GM23338 (cell line): ENCODE measurements around the gene MYRF. TPM values are rescaled to one million over a fixed set of nuclear protein-coding genes. Genes with fewer than 3 reads are reported as not detected.

ENCODE experiments used
- ATAC-seq: fragments of 200-7000 bp; cut with Tn5 transposase; 3 replicates; pipeline ENCODE4 v1.9.1; 2020
- DNase-seq: peaks from one replicate; pipeline ENCODE4 v3.0.0-alpha.2; 2015; ENCODE audit warnings: low spot score
- H2AFZ ChIP-seq: fragments of 200-600 bp; sonication (generic); 2 replicates; pipeline ENCODE4 v1.8.0; 2016; ENCODE audit warnings: antibody characterized with exemption, mild to moderate bottlenecking, moderate library complexity
- H3F3A ChIP-seq: fragments of 200-600 bp; sonication (generic); replicated peaks from 2 replicates; pipeline ENCODE4 v1.8.0; 2017; ENCODE audit warnings: antibody characterized with exemption, mixed run types, low read depth
- H3K27ac ChIP-seq: fragments of 200-600 bp; sonication (generic); 2 replicates; pipeline ENCODE4 v1.6.1; 2016; ENCODE audit warnings: low read depth
- H3K27me3 ChIP-seq: fragments of 200-600 bp; sonication (generic); 2 replicates; pipeline ENCODE4 v1.8.0; 2016; ENCODE audit warnings: mild to moderate bottlenecking, mixed run types, moderate library complexity; ENCODE audit not compliant: insufficient read depth
- H3K36me3 ChIP-seq: fragments of 200-600 bp; sonication (generic); 2 replicates; pipeline ENCODE4 v1.8.0; 2016; ENCODE audit warnings: mild to moderate bottlenecking; ENCODE audit not compliant: insufficient read depth
- H3K4me1 ChIP-seq: fragments of 200-600 bp; sonication (generic); 2 replicates; pipeline ENCODE4 v1.8.0; 2016; ENCODE audit warnings: mild to moderate bottlenecking, moderate library complexity; ENCODE audit not compliant: insufficient read depth
- H3K4me2 ChIP-seq: fragments of 200-600 bp; sonication (generic); 2 replicates; pipeline ENCODE4 v1.7.1; 2017; ENCODE audit warnings: mixed run types
- H3K4me3 ChIP-seq: fragments of 200-600 bp; sonication (generic); 2 replicates; pipeline ENCODE4 v1.6.1; 2016; ENCODE audit warnings: mixed run types
- H3K79me2 ChIP-seq: fragments of 200-600 bp; sonication (generic); replicated peaks from 2 replicates; pipeline ENCODE4 v1.8.0; 2017; ENCODE audit warnings: mild to moderate bottlenecking; ENCODE audit not compliant: insufficient read depth
- H3K9me2 ChIP-seq: fragments of 200-600 bp; sonication (generic); 2 replicates; pipeline ENCODE4 v1.8.0; 2017; ENCODE audit not compliant: insufficient read depth
- H4K20me1 ChIP-seq: fragments of 200-600 bp; sonication (generic); replicated peaks from 2 replicates; pipeline ENCODE4 v1.8.0; 2017; ENCODE audit warnings: mild to moderate bottlenecking; ENCODE audit not compliant: insufficient read depth
- H3K27ac Mint-ChIP-seq: 2 replicates; pipeline ENCODE4 v1.8.0; 2020; ENCODE audit warnings: inconsistent platforms, mild to moderate bottlenecking, moderate library complexity, mixed read lengths
- H3K27me3 Mint-ChIP-seq: 3 replicates; pipeline ENCODE4 v1.8.0; 2022; ENCODE audit warnings: low read depth, mild to moderate bottlenecking, moderate library complexity, mixed read lengths, inconsistent platforms; ENCODE audit not compliant: insufficient read depth, poor library complexity
- H3K36me3 Mint-ChIP-seq: 3 replicates; pipeline ENCODE4 v1.8.0; 2021; ENCODE audit warnings: low read depth, mild to moderate bottlenecking, inconsistent platforms, moderate library complexity, mixed read lengths
- H3K4me1 Mint-ChIP-seq: 3 replicates; pipeline ENCODE4 v1.8.0; 2020; ENCODE audit warnings: mild to moderate bottlenecking, inconsistent platforms, mixed read lengths
- H3K4me3 Mint-ChIP-seq: 3 replicates; pipeline ENCODE4 v1.8.0; 2021; ENCODE audit warnings: moderate library complexity, mild to moderate bottlenecking, inconsistent platforms, mixed read lengths
- H3K9me3 Mint-ChIP-seq: 3 replicates; pipeline ENCODE4 v1.8.0; 2020; ENCODE audit warnings: moderate library complexity, mild to moderate bottlenecking, inconsistent platforms, mixed read lengths
- CREB1 ChIP-seq: fragments of 250-450 bp; sonication (Bioruptor Pico); IDR thresholded peaks from 2 replicates; pipeline ENCODE4 v1.5.0; 2020; ENCODE audit warnings: low read depth, mild to moderate bottlenecking, moderate library complexity
- CTCF ChIP-seq, 2 experiments: fragments of 200-600 bp in 1 of 2; sonication (generic) in 1 of 2; conservative IDR thresholded peaks; 2 replicates each; pipeline versions ENCODE4 v1.5.1 to v1.6.1; 2016 to 2017; ENCODE audit warnings: antibody characterized with exemption in 2 of 2, low read depth in 2 of 2, mild to moderate bottlenecking in 2 of 2, moderate library complexity in 1 of 2
- ETS1 ChIP-seq: IDR thresholded peaks from 2 replicates; pipeline ENCODE4 v1.6.1; 2016; ENCODE audit warnings: antibody characterized with exemption
- EZH2 ChIP-seq: fragments of 200-600 bp; sonication (generic); IDR thresholded peaks from one replicate; pipeline ENCODE4 v1.8.0; 2017; ENCODE audit warnings: antibody characterized with exemption, mild to moderate bottlenecking, low read depth; ENCODE audit not compliant: unreplicated experiment
- EZH2phosphoT487 ChIP-seq: fragments of 200-600 bp; sonication (generic); IDR thresholded peaks from one replicate; pipeline ENCODE4 v1.8.1; 2018; ENCODE audit warnings: antibody characterized with exemption; ENCODE audit not compliant: unreplicated experiment
- JUNB ChIP-seq: IDR thresholded peaks from one replicate; pipeline ENCODE4 v1.6.1; 2016; ENCODE audit warnings: antibody characterized with exemption; ENCODE audit not compliant: unreplicated experiment
- NANOG ChIP-seq: IDR thresholded peaks from 2 replicates; pipeline ENCODE4 v1.6.1; 2016; ENCODE audit warnings: antibody characterized with exemption, borderline replicate concordance
- POLR2AphosphoS5 ChIP-seq: IDR thresholded peaks from 2 replicates; pipeline ENCODE4 v1.6.1; 2016; ENCODE audit warnings: antibody characterized with exemption, low read depth
- REST ChIP-seq: IDR thresholded peaks from one replicate; pipeline ENCODE4 v1.6.1; 2018; ENCODE audit warnings: antibody characterized with exemption; ENCODE audit not compliant: unreplicated experiment
- STAT1 ChIP-seq: IDR thresholded peaks from one replicate; pipeline ENCODE4 v1.6.1; 2016; ENCODE audit warnings: antibody characterized with exemption; ENCODE audit not compliant: unreplicated experiment
- ZNF114 ChIP-seq: fragments of 250-450 bp; sonication (Bioruptor Pico); IDR thresholded peaks from 2 replicates; pipeline ENCODE4 v1.5.0; 2020; ENCODE audit warnings: mild to moderate bottlenecking, moderate library complexity
- ZNF331 ChIP-seq: fragments of 250-450 bp; sonication (Bioruptor Pico); IDR thresholded peaks from 2 replicates; pipeline ENCODE4 v1.5.0; 2020; ENCODE audit warnings: low read depth, mild to moderate bottlenecking, moderate library complexity
- ZNF462 ChIP-seq: fragments of 250-450 bp; sonication (Bioruptor Pico); IDR thresholded peaks from 2 replicates; pipeline ENCODE4 v1.5.0; 2020; ENCODE audit warnings: mild to moderate bottlenecking, moderate library complexity
- polyA plus RNA-seq: library from polyadenylated mRNA; unstranded; fragments of >200 nt; fragmentation: Nextera tagmentation; extraction: Ambion mirVana; gene quantifications from 2 replicates; pipeline ENCODE4 v1.2.1, GENCODE V29; 2016
- total RNA-seq: library from RNA; depleted of rRNA; stranded (reverse); fragments of >200 nt; shearing (Covaris generic); gene quantifications from 2 replicates; pipeline ENCODE4 v1.2.3, GENCODE V29; 2014

MYRF gene
- total and polyA plus RNA-seq, 2 experiments from 2014 or later: 1.9 to 5.5 TPM

- Mint-ChIP-seq H3K36me3 (peaks cover 85% of the 10 kb centered on the region), H3K9me3 (no peaks in the 10 kb centered on the region), H3K27me3 (no peaks in the 10 kb centered on the region), H3K4me3 (no peak overlapping the region), H3K4me1 (peaks cover 5% of the 10 kb centered on the region; the same call in 1 of the 3 replicates), H3K27ac (no peak overlapping the region)
- Histone ChIP-seq H3K4me2 (no peak overlapping the region), H3K27ac (peak overlapping the region; percentile 78; the same call in 1 of the 2 replicates), H3K9me2 (no peaks in the 10 kb centered on the region), H3K79me2 (peaks cover 14% of the 10 kb centered on the region), H3F3A (peaks cover 20% of the 10 kb centered on the region; the same call in 1 of the 2 replicates), H3K27me3 (no peaks in the 10 kb centered on the region), H3K4me1 (no peaks in the 10 kb centered on the region), H3K36me3 (peaks cover 27% of the 10 kb centered on the region), H4K20me1 (peaks cover 17% of the 10 kb centered on the region), H2AFZ (no peak overlapping the region), H3K4me3 (no peak overlapping the region)
- no peak for TF ChIP-seq ZNF114 (CRISPR knock-in tag)
- TF ChIP-seq POLR2AphosphoS5: no peak
- TF ChIP-seq CTCF (conservative IDR thresholded peaks at IDR 0.05; ENCODE audit: low read depth in 2 of 2): no peak
- TF ChIP-seq NANOG: no peak
- no peak for TF ChIP-seq JUNB
- no peak for TF ChIP-seq CREB1 (CRISPR knock-in tag)
- TF ChIP-seq EZH2phosphoT487: no peak
- TF ChIP-seq ZNF331 (CRISPR knock-in tag): no peak
- no peak for TF ChIP-seq ZNF462 (CRISPR knock-in tag)
- no peak for TF ChIP-seq ETS1
- TF ChIP-seq REST: no peak
- no peak for TF ChIP-seq EZH2
- TF ChIP-seq STAT1: no peak
- DNase-seq (no peak), ATAC-seq (no peak)
Measured at GRCh38 chr11:61799665-61800284, 47.3 kb downstream of the MYRF start.
